Neural cell (in vitro differentiated cells): ENCODE results near the gene FAM170B. TPM values are rescaled to one million over a fixed set of nuclear protein-coding genes. Genes with fewer than 3 reads are reported as not detected.

ENCODE experiments used
- H2AFZ ChIP-seq: fragments of 200-600, 300-800 bp; sonication (generic), shearing (Covaris generic); 2 replicates; pipeline ENCODE4 v1.6.0; 2014; ENCODE audit warnings: low read depth, mild to moderate bottlenecking, antibody characterized with exemption, low read length, moderate library complexity
- H3F3A ChIP-seq: fragments of 200-600 bp; shearing (Covaris generic); 2 replicates; pipeline ENCODE4 v1.6.1; 2016; ENCODE audit warnings: mild to moderate bottlenecking, moderate library complexity, mixed read lengths, antibody characterized with exemption, low read length; ENCODE audit not compliant: insufficient read depth, poor library complexity, severe bottlenecking
- H3K27ac ChIP-seq: fragments of 200-600, 300-800 bp; sonication (generic), shearing (Covaris generic); 2 replicates; pipeline ENCODE4 v1.5.1; 2014; ENCODE audit warnings: mild to moderate bottlenecking, low read length, moderate library complexity
- H3K27me3 ChIP-seq: fragments of 300-800, 200-600 bp; sonication (generic), shearing (Covaris generic); 2 replicates; pipeline ENCODE4 v1.6.0; 2014; ENCODE audit warnings: mild to moderate bottlenecking, low read depth, low read length, moderate library complexity; ENCODE audit not compliant: insufficient read depth
- H3K36me3 ChIP-seq: fragments of 300-800, 200-600 bp; sonication (generic), shearing (Covaris generic); 2 replicates; pipeline ENCODE4 v1.5.1; 2014; ENCODE audit warnings: mild to moderate bottlenecking, antibody characterized with exemption, low read length, moderate library complexity; ENCODE audit not compliant: insufficient read depth
- H3K4me2 ChIP-seq: fragments of 300-800, 200-600 bp; sonication (generic), shearing (Covaris generic); 2 replicates; pipeline ENCODE4 v1.6.0; 2014; ENCODE audit warnings: mild to moderate bottlenecking, low read length
- H3K4me3 ChIP-seq: fragments of 300-800, 200-600 bp; sonication (generic), shearing (Covaris generic); 2 replicates; pipeline ENCODE4 v1.5.1; 2014; ENCODE audit warnings: mild to moderate bottlenecking, low read length, moderate library complexity
- H3K79me2 ChIP-seq: fragments of 200-600 bp; shearing (Covaris generic); replicated peaks from 2 replicates; pipeline ENCODE4 v1.6.0; 2014; ENCODE audit warnings: mild to moderate bottlenecking, low read length, moderate library complexity; ENCODE audit not compliant: insufficient read depth
- H3K9ac ChIP-seq: fragments of 300-800, 200-600 bp; sonication (generic), shearing (Covaris generic); 2 replicates; pipeline ENCODE4 v1.6.1; 2016; ENCODE audit warnings: mild to moderate bottlenecking, low read length, mixed read lengths
- H3K9me2 ChIP-seq: fragments of 200-600 bp; shearing (Covaris generic); 2 replicates; pipeline ENCODE4 v1.6.1; 2016; ENCODE audit warnings: mild to moderate bottlenecking, low read length, mixed read lengths; ENCODE audit not compliant: insufficient read depth
- H3K9me3 ChIP-seq: fragments of 200-600, 300-800 bp; sonication (generic), shearing (Covaris generic); 2 replicates; pipeline ENCODE4 v1.6.1; 2016; ENCODE audit warnings: mild to moderate bottlenecking, mixed run types, low read length, moderate library complexity, mixed read lengths
- H4K20me1 ChIP-seq: fragments of 200-600 bp; shearing (Covaris generic); 2 replicates; pipeline ENCODE4 v1.6.1; 2016; ENCODE audit warnings: mild to moderate bottlenecking, mixed run types; ENCODE audit not compliant: insufficient read depth
- EP300 ChIP-seq: fragments of 450-650 bp; conservative IDR thresholded peaks from 2 replicates; pipeline ENCODE4 v1.6.1; 2014; ENCODE audit warnings: antibody characterized with exemption, mild to moderate bottlenecking, moderate library complexity; ENCODE audit not compliant: poor library complexity, severe bottlenecking
- EZH2 ChIP-seq: fragments of 200-600, 300-800 bp; shearing (Covaris generic), sonication (generic); IDR thresholded peaks from 2 replicates; pipeline ENCODE4 v1.6.1; 2014; ENCODE audit warnings: antibody characterized with exemption, low read length, borderline replicate concordance, mild to moderate bottlenecking; ENCODE audit not compliant: insufficient read depth, poor library complexity, severe bottlenecking
- MXI1 ChIP-seq: fragments of 450-650 bp; conservative IDR thresholded peaks from 2 replicates; pipeline ENCODE4 v1.6.1; 2014; ENCODE audit warnings: antibody characterized with exemption, mild to moderate bottlenecking; ENCODE audit not compliant: poor library complexity, severe bottlenecking
- POLR2AphosphoS5 ChIP-seq: IDR thresholded peaks from 2 replicates; pipeline ENCODE4 v1.6.1; 2012
- RAD21 ChIP-seq: fragments of 450-650 bp; conservative IDR thresholded peaks from 2 replicates; pipeline ENCODE4 v1.6.1; 2014; ENCODE audit warnings: antibody characterized with exemption, mild to moderate bottlenecking, moderate library complexity
- REST ChIP-seq: IDR thresholded peaks from 2 replicates; pipeline ENCODE4 v1.6.1; 2012; ENCODE audit warnings: borderline replicate concordance
- SMC3 ChIP-seq: fragments of 450-650 bp; conservative IDR thresholded peaks from 2 replicates; pipeline ENCODE4 v1.6.1; 2014; ENCODE audit warnings: antibody characterized with exemption, mild to moderate bottlenecking, moderate library complexity; ENCODE audit not compliant: poor library complexity
- TAF1 ChIP-seq: IDR thresholded peaks from 2 replicates; pipeline ENCODE4 v1.6.1; 2012; ENCODE audit warnings: low read depth
- polyA plus RNA-seq: library from polyadenylated mRNA; depleted of rRNA; stranded (reverse); fragments of >200 nt; gene quantifications from 2 replicates; pipeline ENCODE4 v1.2.3, GENCODE V29; 2014
- TF ChIP-seq, protein P1 (sequence below): fragments of 450-650 bp; IDR thresholded peaks from 2 replicates; pipeline ENCODE4 v1.5.1; 2014; ENCODE audit warnings: antibody characterized with exemption, mild to moderate bottlenecking, moderate library complexity; ENCODE audit not compliant: poor library complexity, severe bottlenecking

Gene FAM170B
- polyA plus RNA-seq, 1 donor from 2014 or later: not detected

- no peaks in the 10 kb centered on the region for H3K79me2 ChIP-seq
- H2AFZ ChIP-seq: no peak overlapping the region
- H4K20me1 ChIP-seq: no peaks in the 10 kb centered on the region
- no peaks in the 10 kb centered on the region for H3K27me3 ChIP-seq
- no peak overlapping the region for H3K9ac ChIP-seq
- no peaks in the 10 kb centered on the region for H3K9me2 ChIP-seq
- H3K4me2 ChIP-seq: no peak overlapping the region
- H3K4me3 ChIP-seq: no peak overlapping the region
- H3K36me3 ChIP-seq: no peaks in the 10 kb centered on the region
- no peak for TF ChIP-seq POLR2AphosphoS5
- no peak for TF ChIP-seq MXI1
- H3F3A ChIP-seq: no peaks in the 10 kb centered on the region
- H3K9me3 ChIP-seq: no peaks in the 10 kb centered on the region
- H3K27ac ChIP-seq: no peak overlapping the region
Measured at GRCh38 chr10:49120911-49121310, 12.9 kb downstream of the FAM170B start.

DNA sequence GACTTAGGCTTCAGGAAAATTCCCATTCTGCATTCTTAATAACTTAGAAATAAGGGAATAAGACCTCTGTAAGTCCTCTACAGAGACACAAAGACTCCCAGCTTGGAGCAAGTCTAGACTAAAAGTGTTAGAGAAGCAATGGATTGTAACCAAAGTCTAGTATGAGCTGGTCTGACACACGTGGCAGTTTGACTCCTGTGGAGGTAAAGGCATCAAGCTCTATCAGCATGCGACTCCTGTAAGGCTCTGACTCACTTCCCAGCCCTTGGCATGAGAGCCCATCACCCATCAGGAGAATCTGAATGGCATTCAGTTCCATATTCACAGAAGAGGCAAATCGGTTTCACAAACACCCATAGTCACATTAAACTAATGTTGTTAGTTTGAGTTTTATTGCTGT is 14.1 kb downstream of the FAM170B start:
- Histone ChIP-seq H2AFZ (no peak overlapping the region), H3K9me2 (no peaks in the 10 kb centered on the region), H3K9me3 (no peaks in the 10 kb centered on the region), H3K27me3 (peaks cover 2% of the 10 kb centered on the region), H3K79me2 (no peaks in the 10 kb centered on the region), H3K4me3 (no peak overlapping the region), H3K4me2 (no peak overlapping the region), H3K27ac (no peak overlapping the region), H3K36me3 (no peaks in the 10 kb centered on the region), H4K20me1 (no peaks in the 10 kb centered on the region), H3K9ac (no peak overlapping the region), H3F3A (no peaks in the 10 kb centered on the region)
- no peak for TF ChIP-seq EZH2
- no peak for TF ChIP-seq SMC3
- TF ChIP-seq, protein P1, sequence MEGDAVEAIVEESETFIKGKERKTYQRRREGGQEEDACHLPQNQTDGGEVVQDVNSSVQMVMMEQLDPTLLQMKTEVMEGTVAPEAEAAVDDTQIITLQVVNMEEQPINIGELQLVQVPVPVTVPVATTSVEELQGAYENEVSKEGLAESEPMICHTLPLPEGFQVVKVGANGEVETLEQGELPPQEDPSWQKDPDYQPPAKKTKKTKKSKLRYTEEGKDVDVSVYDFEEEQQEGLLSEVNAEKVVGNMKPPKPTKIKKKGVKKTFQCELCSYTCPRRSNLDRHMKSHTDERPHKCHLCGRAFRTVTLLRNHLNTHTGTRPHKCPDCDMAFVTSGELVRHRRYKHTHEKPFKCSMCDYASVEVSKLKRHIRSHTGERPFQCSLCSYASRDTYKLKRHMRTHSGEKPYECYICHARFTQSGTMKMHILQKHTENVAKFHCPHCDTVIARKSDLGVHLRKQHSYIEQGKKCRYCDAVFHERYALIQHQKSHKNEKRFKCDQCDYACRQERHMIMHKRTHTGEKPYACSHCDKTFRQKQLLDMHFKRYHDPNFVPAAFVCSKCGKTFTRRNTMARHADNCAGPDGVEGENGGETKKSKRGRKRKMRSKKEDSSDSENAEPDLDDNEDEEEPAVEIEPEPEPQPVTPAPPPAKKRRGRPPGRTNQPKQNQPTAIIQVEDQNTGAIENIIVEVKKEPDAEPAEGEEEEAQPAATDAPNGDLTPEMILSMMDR: no peak
- TF ChIP-seq REST: no peak
- TF ChIP-seq RAD21: no peak
- TF ChIP-seq POLR2AphosphoS5: no peak
- no peak for TF ChIP-seq TAF1
- TF ChIP-seq MXI1: no peak
- TF ChIP-seq EP300: no peak

DNA sequence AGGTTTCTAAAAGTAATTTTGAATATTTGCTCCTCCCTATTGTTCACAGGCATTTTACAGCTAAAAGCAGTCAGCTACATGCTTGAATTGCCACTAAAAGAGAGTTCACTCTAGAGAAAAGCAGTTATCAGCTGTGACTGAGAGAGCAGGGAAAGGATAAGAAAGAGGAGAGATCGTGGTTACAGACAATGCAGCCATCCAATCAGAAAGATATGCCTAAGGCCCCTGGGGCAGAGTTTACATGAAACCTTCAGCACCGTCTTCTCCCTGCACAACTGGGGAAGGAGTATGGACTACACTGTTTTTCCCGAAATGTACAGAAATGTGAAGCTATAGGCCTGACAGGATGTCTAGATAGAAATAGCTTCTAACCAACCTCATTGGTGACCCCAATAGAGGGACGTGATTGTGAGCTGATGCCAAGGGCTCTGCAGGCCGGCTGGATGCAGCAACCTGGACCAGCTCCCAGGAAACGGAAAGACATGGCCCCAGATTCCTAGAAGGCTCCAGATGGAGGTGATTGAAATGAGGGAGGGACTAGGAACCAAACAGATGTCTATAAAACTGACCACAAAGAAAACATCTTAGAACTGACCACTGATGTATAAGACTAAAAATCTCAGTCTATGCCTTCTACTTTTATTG is 15.3 kb downstream of the FAM170B start:
- no peak for TF ChIP-seq MXI1
- TF ChIP-seq POLR2AphosphoS5: no peak
- no peak for TF ChIP-seq EZH2
- H3K9me3 ChIP-seq: no peaks in the 10 kb centered on the region
- no peak overlapping the region for H2AFZ ChIP-seq
- H3K4me2 ChIP-seq: no peak overlapping the region
- no peak overlapping the region for H3K27ac ChIP-seq
- H4K20me1 ChIP-seq: no peaks in the 10 kb centered on the region
- H3K36me3 ChIP-seq: no peaks in the 10 kb centered on the region
- no peak overlapping the region for H3K9ac ChIP-seq
- H3K79me2 ChIP-seq: no peaks in the 10 kb centered on the region
- no peaks in the 10 kb centered on the region for H3K9me2 ChIP-seq
- H3K27me3 ChIP-seq: peaks cover 8% of the 10 kb centered on the region
- H3F3A ChIP-seq: no peaks in the 10 kb centered on the region
- no peak overlapping the region for H3K4me3 ChIP-seq
